SK-N-SH treated with all-trans-retinoic acid at 6 μM for 48 hours (cell line): Measurements from ENCODE around the gene TNFRSF21.

Experiments
- ARNTL ChIP-seq: fragments of 450-650 bp; formaldehyde crosslinking; IDR thresholded peaks from 2 replicates; pipeline ENCODE4 v1.5.0; 2020; ENCODE audit warnings: low read depth, mild to moderate bottlenecking, moderate library complexity, borderline replicate concordance
- BACH2 ChIP-seq: fragments of 250-450 bp; sonication (Bioruptor Pico); IDR thresholded peaks from 2 replicates; pipeline ENCODE4 v1.9.0; 2021; ENCODE audit warnings: mild to moderate bottlenecking, borderline replicate concordance
- GLIS3 ChIP-seq: fragments of 250-450 bp; sonication (Bioruptor Pico); IDR thresholded peaks from 2 replicates; pipeline ENCODE4 v1.5.0; 2020; ENCODE audit warnings: mild to moderate bottlenecking, moderate library complexity
- OSR1 ChIP-seq: fragments of 250-450 bp; sonication (Bioruptor Pico); IDR thresholded peaks from 2 replicates; pipeline ENCODE4 v1.8.0; 2022; ENCODE audit warnings: moderate library complexity, mild to moderate bottlenecking, inconsistent platforms
- SNAI2 ChIP-seq: fragments of 250-450 bp; sonication (Bioruptor Pico); IDR thresholded peaks from 2 replicates; pipeline ENCODE4 v1.5.0; 2020; ENCODE audit warnings: mild to moderate bottlenecking, moderate library complexity
- ZFP3 ChIP-seq: fragments of 250-450 bp; sonication (Bioruptor Pico); IDR thresholded peaks from 2 replicates; pipeline ENCODE4 v1.5.0; 2020; ENCODE audit warnings: mild to moderate bottlenecking, moderate library complexity
- ZFP30 ChIP-seq: fragments of 450-650 bp; formaldehyde crosslinking; IDR thresholded peaks from 2 replicates; pipeline ENCODE4 v1.5.0; 2022; ENCODE audit warnings: mild to moderate bottlenecking, moderate library complexity
- ZNF70 ChIP-seq: fragments of 450-650 bp; formaldehyde crosslinking; IDR thresholded peaks from 2 replicates; pipeline ENCODE4 v1.5.0; 2020; ENCODE audit warnings: mild to moderate bottlenecking, moderate library complexity
- TF ChIP-seq, protein P1 (sequence below): fragments of 250-450 bp; sonication (Bioruptor Pico); IDR thresholded peaks from 2 replicates; pipeline ENCODE4 v1.8.0; 2020; ENCODE audit warnings: mild to moderate bottlenecking, moderate library complexity, borderline replicate concordance
- TF ChIP-seq, protein P2 (sequence below): fragments of 250-450 bp; sonication (Bioruptor Pico); IDR thresholded peaks from 2 replicates; pipeline ENCODE4 v1.5.1; 2020; ENCODE audit warnings: low read depth, mild to moderate bottlenecking, moderate library complexity
- TF ChIP-seq, protein P3 (sequence below): fragments of 250-450 bp; sonication (Bioruptor Pico); IDR thresholded peaks from 2 replicates; pipeline ENCODE4 v1.5.1; 2021; ENCODE audit warnings: mild to moderate bottlenecking, moderate library complexity

GRCh38 chr6:47358440-47359225 lies 48.9 kb upstream of the TNFRSF21 start:
- TF ChIP-seq, protein P1, sequence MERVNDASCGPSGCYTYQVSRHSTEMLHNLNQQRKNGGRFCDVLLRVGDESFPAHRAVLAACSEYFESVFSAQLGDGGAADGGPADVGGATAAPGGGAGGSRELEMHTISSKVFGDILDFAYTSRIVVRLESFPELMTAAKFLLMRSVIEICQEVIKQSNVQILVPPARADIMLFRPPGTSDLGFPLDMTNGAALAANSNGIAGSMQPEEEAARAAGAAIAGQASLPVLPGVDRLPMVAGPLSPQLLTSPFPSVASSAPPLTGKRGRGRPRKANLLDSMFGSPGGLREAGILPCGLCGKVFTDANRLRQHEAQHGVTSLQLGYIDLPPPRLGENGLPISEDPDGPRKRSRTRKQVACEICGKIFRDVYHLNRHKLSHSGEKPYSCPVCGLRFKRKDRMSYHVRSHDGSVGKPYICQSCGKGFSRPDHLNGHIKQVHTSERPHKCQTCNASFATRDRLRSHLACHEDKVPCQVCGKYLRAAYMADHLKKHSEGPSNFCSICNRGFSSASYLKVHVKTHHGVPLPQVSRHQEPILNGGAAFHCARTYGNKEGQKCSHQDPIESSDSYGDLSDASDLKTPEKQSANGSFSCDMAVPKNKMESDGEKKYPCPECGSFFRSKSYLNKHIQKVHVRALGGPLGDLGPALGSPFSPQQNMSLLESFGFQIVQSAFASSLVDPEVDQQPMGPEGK (CRISPR knock-in tag), result no peak
- TF ChIP-seq GLIS3 (CRISPR knock-in tag) (no peak), BACH2 (CRISPR knock-in tag) (no peak), ZFP3 (CRISPR knock-in tag) (no peak), OSR1 (CRISPR knock-in tag) (no peak), ZFP30 (CRISPR knock-in tag) (no peak), SNAI2 (CRISPR knock-in tag) (no peak), ARNTL (no peak), ZNF70 (CRISPR knock-in tag) (no peak)
- TF ChIP-seq, protein P2, sequence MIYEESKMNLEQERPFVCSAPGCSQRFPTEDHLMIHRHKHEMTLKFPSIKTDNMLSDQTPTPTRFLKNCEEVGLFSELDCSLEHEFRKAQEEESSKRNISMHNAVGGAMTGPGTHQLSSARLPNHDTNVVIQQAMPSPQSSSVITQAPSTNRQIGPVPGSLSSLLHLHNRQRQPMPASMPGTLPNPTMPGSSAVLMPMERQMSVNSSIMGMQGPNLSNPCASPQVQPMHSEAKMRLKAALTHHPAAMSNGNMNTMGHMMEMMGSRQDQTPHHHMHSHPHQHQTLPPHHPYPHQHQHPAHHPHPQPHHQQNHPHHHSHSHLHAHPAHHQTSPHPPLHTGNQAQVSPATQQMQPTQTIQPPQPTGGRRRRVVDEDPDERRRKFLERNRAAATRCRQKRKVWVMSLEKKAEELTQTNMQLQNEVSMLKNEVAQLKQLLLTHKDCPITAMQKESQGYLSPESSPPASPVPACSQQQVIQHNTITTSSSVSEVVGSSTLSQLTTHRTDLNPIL (CRISPR knock-in tag), result no peak
- TF ChIP-seq, protein P3, sequence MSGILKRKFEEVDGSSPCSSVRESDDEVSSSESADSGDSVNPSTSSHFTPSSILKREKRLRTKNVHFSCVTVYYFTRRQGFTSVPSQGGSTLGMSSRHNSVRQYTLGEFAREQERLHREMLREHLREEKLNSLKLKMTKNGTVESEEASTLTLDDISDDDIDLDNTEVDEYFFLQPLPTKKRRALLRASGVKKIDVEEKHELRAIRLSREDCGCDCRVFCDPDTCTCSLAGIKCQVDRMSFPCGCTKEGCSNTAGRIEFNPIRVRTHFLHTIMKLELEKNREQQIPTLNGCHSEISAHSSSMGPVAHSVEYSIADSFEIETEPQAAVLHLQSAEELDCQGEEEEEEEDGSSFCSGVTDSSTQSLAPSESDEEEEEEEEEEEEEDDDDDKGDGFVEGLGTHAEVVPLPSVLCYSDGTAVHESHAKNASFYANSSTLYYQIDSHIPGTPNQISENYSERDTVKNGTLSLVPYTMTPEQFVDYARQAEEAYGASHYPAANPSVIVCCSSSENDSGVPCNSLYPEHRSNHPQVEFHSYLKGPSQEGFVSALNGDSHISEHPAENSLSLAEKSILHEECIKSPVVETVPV (CRISPR knock-in tag), result no peak
